Activated CD4-positive, alpha-beta T cell treated with anti-CD3 and anti-CD28 coated beads, Interleukin-2, Interleukin-6, amounts not matched to agents 100 ng/mL and 50 ng/mL, durations not matched to agents 16 hours and 8 hours (primary cell): ENCODE measurements around the gene RBM20.

ENCODE experiments used
- DNase-seq: peaks from one replicate; pipeline ENCODE4 v3.0.0-alpha.2; 2020

The RBM20 gene

DNA sequence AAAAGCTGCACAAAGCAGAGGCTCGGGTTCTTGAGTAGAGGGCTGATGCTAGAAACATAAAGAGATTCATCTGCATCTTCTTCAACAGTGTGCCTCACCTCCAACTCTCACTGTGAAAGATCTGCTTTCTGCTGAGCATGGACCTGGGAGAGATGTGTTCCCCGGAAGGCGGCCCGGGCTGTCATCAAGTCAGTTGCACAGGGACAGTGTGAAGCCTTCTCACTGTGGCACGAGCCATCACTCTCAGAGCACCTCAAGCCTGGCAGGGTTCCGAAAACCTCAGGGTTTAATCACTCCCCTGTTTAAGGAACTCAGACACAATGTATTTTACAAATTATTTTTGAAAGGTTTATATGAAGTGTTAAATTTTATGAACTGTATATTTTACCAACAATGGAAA lies 98.7 kb downstream of the RBM20 start:
- DNase-seq: no peak

DNA sequence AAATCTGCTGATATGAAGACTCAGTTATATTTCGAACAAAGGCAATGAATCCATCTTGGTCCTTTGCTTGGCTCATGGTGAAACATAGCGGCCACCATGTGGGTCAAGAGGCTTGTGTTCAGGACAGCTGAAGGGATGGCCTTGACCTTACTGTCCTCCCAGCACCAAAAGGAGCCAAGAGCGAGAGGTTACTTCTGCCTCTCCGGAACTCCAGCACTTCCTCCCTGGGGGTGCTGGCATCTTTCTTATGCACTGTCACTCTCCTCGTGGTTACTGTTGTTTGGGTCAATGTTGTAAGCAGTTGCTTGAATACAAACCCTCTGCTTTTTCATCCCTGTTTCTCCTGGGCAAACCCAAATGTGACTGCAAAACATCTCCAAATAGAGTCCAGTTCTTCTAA lies 100.6 kb downstream of the RBM20 start:
- no peak for DNase-seq

- peak; percentile 71 for DNase-seq
These were observed 102.2 kb downstream of the RBM20 start for GRCh38 chr10:110746254-110746826.

GRCh38 chr10:110746969-110747608 lies 103.0 kb downstream of the RBM20 start:
- DNase-seq: no peak

DNA sequence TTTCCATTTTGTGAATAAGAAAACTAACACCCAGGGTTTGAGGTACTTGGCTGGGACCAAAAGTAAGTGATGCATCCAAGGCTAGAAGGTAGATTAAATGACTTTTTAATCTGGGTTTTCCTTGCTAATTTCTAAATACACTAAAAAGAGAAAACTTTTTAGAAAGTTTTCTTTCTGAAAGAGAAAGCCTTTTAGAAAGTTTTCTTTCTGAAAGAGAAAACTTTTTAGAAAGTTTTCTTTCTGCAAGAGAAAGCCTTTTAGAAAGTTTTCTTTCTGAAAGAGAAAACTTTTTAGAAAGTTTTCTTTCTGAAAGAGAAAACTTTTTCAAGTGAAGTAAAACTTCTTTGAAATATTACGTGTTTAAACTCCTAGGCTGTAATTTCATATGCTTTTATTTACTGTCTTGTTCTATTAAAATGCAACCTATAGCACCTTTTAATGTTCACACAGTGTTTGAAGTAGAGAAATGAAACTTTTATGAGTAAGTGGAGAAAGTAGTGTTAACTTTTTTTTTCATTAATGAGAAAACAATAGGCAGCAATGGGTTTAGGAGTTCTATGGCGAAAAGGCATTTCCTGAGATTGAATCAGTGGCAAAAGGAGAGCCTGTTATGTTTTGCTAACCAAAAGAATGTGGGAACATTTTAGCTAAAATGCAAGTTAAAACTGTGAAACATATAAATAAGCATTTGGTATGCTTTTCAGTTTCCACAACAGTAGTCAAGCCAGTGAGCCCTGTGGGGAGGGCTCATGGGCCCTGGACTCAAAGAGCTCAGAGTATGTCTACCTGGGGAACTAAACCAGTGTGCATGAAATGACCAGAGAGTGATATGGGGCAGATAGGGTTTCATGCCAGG lies 103.7 kb downstream of the RBM20 start:
- no peak for DNase-seq

GRCh38 chr10:110748970-110749369 lies 104.8 kb downstream of the RBM20 start:
- no peak for DNase-seq

- no peak for DNase-seq
These were observed 106.8 kb downstream of the RBM20 start for GRCh38 chr10:110750931-110751330.

DNA sequence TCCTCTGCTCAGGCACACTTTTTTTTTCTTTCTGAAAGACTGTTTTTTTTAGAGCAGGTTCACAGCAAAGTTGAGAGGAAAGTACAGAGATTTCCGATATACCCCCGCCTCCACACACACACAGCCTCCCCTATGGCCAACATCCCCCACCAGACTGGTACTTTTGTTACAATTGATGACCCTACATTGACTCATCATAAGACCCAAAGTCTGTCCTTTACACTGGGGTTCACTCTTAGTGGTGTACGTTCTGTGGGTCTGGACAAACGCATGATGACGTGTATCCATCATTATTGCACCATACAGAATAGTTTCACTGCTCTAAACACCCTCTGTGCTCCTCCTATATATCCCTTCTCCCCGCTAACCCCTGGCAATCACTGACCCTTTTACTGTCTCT lies 107.7 kb downstream of the RBM20 start:
- no peak for DNase-seq

DNA sequence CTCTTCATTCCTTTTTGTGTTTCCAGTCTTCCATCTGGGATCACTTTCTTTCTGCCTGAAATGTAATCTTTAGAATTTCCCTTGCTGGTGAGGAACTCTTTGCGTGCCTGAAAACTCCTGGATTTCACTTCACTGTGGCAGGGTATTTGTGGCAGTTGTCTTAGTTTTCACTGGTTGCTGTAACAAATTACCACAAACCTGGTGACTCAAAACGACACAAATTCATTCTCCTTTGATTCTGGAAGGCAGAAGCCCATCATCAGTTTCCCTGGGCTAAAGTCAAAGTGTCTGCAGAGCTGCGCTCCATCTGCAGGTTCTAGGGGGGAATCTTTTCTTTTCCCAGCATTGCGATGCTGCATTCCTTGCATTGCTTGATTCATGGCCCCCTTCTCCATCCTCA lies 109.3 kb downstream of the RBM20 start:
- peak; percentile 51 for DNase-seq

- peak; percentile 33 for DNase-seq
These were observed 110.4 kb downstream of the RBM20 start for GRCh38 chr10:110754375-110755105.

GRCh38 chr10:110755781-110756180 lies 111.6 kb downstream of the RBM20 start:
- DNase-seq: no peak

DNA sequence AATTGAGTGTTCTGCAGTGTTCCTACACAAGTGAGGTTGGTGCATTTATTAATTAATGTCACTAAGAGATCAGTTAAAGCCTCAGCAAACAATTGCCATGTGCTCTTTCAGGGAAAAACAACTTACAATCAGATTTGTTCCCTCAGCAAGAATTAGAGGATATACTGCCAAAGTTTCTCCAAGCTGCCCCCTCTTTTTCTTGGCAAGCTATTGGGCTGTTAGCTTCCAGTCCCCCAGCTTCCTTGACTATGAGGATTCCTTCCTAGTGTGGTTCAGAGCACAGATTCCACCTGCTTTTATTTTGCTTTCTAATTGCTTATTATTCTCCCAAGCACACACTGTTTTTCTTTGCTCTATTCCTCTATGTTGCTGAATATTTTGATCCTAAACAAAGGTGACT lies 112.7 kb downstream of the RBM20 start:
- DNase-seq: no peak

DNA sequence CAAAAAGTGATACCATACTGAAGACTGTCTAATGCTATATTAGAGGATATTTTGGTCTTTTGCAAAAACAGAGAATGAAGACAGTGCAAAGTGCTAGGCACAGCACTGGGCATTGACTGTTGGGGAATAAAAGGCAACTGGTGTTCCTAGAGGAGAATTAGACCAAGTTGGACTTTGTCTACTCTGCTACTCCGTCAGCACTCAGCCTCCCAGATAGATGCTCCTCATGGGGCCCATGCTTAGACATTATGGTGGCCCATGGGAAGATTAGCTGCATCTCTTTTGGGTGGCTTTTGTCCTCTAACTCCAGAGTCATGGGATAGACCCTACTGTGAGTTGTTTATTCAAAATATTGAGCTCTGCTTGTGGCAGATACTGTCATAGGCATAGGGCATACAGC lies 113.5 kb downstream of the RBM20 start:
- no peak for DNase-seq

DNA sequence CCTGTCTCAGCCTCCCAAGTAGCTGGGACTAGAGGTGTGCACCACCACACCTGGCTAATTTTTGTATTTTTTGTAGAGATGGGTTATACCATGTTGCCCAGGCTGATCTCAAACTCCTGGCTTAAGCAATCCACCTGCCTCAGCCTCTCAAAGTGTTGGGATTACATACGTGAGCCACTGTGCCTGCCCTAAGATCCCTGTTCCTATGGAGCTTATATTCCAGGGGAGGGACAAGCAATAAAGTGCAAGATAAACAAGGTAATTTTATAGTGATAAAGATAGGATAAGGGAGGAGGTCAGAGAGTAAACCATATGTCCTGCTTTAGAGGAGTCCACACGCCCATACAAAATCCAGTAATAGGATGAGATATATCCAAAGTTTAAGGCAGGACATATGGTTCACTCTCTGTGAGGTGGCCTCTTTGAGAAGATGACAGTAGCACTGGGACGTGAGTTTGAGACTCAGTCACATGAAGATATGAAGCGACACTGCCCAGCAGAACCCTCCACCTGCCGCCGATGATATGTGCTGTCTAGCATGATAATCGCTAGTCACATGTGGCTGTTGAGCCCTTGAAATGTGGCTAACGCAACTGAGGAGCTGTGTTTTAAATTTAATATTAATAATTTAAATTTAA lies 114.1 kb downstream of the RBM20 start:
- no peak for DNase-seq

DNA sequence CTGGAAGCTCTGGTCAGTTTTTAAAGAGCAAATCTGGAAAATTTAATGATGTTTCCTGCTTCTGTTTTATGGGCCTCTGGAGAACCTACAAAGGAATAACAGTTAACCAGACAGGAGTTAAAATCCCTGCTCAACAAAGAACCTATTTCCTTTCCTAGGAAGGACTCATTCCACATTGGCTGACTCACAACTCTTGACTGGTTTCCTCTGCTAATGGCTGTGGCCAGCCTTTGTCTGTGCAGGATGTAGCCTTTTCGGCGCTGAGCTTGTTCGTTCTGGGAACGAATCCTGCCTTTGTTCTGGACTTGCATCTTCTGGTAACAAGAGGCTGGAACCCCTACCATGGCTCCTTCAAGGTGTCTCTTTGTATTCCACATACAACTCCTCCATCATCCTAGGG lies 114.8 kb downstream of the RBM20 start:
- DNase-seq: no peak

GRCh38 chr10:110759523-110759922 lies 115.4 kb downstream of the RBM20 start:
- no peak for DNase-seq

DNA sequence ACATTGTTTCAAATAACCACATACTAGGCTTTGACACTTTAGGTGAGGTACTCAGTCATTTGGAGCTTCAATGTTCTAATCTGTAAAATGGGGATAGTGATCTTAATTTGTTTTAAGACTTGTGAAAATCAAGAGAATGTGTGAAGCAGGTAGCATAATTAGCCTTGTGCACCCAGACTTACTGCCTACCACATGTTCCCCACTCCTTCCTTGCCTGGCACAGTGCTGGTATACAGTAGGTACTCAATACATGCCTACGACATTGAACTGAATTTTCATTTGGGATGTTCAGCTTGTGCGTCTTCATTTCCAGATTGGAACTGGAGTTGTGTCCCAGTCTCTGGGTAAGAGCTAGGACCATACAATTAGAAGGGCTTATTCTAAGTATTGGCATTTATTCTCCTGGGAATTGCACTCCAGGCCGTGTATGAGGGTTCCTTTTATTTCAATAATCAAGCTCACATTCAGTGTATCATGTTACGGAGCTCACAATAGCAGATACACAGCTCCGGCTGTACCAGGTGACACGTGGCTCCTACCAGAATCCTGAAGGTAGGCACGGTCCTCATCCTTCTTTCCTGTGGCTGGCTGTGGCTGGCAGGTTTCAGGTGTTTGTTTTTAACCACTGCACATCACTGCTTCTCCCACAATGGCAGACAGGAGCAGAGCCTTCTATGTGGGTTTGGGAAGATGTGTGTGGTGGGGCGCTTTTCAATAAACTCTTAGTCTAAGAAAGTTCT lies 118.1 kb downstream of the RBM20 start:
- no peak for DNase-seq

- DNase-seq: no peak
These were observed 118.7 kb downstream of the RBM20 start for GRCh38 chr10:110762849-110763211.

- DNase-seq: no peak
These were observed 120.2 kb downstream of the RBM20 start for GRCh38 chr10:110764378-110764777.

GRCh38 chr10:110764793-110765512 lies 120.8 kb downstream of the RBM20 start:
- no peak for DNase-seq

DNA sequence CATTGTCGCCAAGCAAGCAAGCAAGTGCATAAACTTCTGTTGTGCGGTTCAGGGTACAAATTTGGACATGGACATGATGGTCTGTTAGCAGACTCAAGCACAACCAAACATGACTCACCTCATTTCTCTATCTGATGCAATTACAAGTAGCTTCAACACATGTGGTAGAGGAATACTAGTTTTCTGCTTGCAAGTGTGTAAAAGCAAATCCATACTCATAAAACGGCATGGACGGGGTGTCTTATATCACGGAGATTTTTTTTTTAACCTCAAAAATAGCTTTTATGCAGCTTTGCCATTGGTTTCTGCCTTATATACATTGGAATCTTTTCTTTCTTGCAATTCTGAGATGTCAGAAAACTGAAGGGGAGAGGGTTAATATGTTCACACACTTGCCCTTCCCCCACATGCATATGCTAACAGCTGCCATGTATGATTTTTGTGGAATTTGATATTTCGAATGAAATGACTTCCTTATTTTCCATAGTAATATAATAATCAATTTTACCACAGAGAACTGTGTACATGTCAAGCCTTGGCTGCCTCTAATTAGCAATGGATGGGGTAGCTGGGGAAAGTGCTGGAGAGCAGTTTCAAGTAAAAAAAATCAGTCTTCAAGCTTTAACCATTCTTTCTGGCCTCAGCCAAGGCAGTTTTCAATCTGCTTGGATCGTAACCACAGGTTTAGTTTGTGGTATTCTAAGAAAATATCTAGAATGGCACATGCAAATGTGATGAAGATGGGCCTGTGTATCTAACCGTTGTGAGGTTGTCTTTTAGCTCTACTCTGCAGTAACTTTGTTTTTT lies 121.6 kb downstream of the RBM20 start:
- DNase-seq: peak; percentile 35
